ENCODE data around the gene TOX3. TPM values are rescaled to one million over a fixed set of nuclear protein-coding genes. Genes with fewer than 3 reads are reported as not detected.

The TOX3 gene
- total and polyA plus RNA-seq, 2 of the 13 experiments (the other 11 are each of a cell fraction or from before 2014, with no cell fraction given), result 14.5 to 98.6 TPM

DNA sequence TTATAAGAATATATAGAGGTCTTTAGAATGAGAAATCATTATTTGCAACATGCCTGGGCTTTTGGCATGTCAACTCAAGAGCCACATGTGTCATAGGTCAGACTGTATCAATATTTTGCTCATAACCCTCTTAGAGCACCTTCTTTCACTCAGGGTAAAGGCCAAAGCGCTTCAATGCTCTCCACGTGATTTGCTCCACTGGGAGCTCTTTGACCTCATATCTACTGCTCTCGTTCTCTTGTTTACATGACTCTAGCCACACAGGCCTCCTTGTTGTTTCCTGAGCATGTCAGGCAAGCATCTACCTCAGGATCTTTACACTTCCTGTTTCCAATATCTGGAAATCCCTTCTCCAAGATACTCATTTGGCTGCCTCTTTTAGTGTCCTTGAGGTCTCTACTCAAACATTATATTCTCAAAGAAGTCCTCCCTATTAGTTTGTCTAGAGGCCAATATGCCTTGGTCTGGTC is 148.4 kb downstream of the TOX3 start (continued):
- TF ChIP-seq SIN3A (IDR thresholded peaks at IDR 0.05; ENCODE audit: borderline replicate concordance, low read depth, low read length) (no peak), RELA (CRISPR knock-in tag; IDR thresholded peaks at IDR 0.05) (no peak; the same call in 1 of the 2 replicates), MAFF (IDR thresholded peaks at IDR 0.05; ENCODE audit: low read depth, low read length) (no peak), JARID2 (CRISPR knock-in tag; IDR thresholded peaks at IDR 0.05; ENCODE audit: insufficient replicate concordance) (no peak), THYN1 (CRISPR knock-in tag; IDR thresholded peaks at IDR 0.05; ENCODE audit: borderline replicate concordance, low read depth) (no peak), PAXIP1 (CRISPR knock-in tag; conservative IDR thresholded peaks at IDR 0.05) (peak; percentile 98), ZNF644 (CRISPR knock-in tag; IDR thresholded peaks at IDR 0.05; ENCODE audit: low read depth) (peak; percentile 98), KAT2B (IDR thresholded peaks at IDR 0.05; ENCODE audit: borderline replicate concordance, low read depth, low read length) (no peak), NR0B2 (CRISPR knock-in tag; IDR thresholded peaks at IDR 0.05) (no peak), EEA1 (CRISPR knock-in tag; IDR thresholded peaks at IDR 0.05; ENCODE audit: borderline replicate concordance) (no peak), ZNF136 (CRISPR knock-in tag; IDR thresholded peaks at IDR 0.05; ENCODE audit: low read depth) (no peak), ZSCAN25 (CRISPR knock-in tag; IDR thresholded peaks at IDR 0.05) (no peak), ZNF678 (CRISPR knock-in tag; IDR thresholded peaks at IDR 0.05) (no peak), ATF7-NPFF (CRISPR knock-in tag; IDR thresholded peaks at IDR 0.05; ENCODE audit: low read depth) (no peak), FOXK1 (CRISPR knock-in tag; IDR thresholded peaks at IDR 0.05; ENCODE audit: borderline replicate concordance, low read depth) (peak; percentile 100), ZNF564 (CRISPR knock-in tag; IDR thresholded peaks at IDR 0.05) (0 out of 2 replicates have a peak, but pooled peaks have one; percentile 82), ZSCAN22 (CRISPR knock-in tag; IDR thresholded peaks at IDR 0.05) (no peak), MBNL3 (CRISPR knock-in tag; conservative IDR thresholded peaks at IDR 0.05) (no peak), ZNF841 (CRISPR knock-in tag; IDR thresholded peaks at IDR 0.05; ENCODE audit: borderline replicate concordance) (no peak), WIZ (CRISPR knock-in tag; IDR thresholded peaks at IDR 0.05) (peak; percentile 90; the same call in 1 of the 2 replicates), ZNF441 (CRISPR knock-in tag; IDR thresholded peaks at IDR 0.05; ENCODE audit: borderline replicate concordance) (peak; percentile 80)
- TF ChIP-seq, protein P1, sequence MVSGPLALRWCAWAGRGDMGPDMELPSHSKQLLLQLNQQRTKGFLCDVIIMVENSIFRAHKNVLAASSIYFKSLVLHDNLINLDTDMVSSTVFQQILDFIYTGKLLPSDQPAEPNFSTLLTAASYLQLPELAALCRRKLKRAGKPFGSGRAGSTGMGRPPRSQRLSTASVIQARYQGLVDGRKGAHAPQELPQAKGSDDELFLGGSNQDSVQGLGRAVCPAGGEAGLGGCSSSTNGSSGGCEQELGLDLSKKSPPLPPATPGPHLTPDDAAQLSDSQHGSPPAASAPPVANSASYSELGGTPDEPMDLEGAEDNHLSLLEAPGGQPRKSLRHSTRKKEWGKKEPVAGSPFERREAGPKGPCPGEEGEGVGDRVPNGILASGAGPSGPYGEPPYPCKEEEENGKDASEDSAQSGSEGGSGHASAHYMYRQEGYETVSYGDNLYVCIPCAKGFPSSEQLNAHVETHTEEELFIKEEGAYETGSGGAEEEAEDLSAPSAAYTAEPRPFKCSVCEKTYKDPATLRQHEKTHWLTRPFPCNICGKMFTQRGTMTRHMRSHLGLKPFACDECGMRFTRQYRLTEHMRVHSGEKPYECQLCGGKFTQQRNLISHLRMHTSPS (CRISPR knock-in tag; IDR thresholded peaks at IDR 0.05; ENCODE audit: low read depth), result no peak
- TF ChIP-seq, protein P2, sequence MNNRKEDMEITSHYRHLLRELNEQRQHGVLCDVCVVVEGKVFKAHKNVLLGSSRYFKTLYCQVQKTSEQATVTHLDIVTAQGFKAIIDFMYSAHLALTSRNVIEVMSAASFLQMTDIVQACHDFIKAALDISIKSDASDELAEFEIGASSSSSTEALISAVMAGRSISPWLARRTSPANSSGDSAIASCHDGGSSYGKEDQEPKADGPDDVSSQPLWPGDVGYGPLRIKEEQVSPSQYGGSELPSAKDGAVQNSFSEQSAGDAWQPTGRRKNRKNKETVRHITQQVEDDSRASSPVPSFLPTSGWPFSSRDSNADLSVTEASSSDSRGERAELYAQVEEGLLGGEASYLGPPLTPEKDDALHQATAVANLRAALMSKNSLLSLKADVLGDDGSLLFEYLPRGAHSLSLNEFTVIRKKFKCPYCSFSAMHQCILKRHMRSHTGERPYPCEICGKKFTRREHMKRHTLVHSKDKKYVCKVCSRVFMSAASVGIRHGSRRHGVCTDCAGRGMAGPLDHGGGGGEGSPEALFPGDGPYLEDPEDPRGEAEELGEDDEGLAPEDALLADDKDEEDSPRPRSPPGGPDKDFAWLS (CRISPR knock-in tag; IDR thresholded peaks at IDR 0.05; ENCODE audit: borderline replicate concordance), result no peak
